ENCODE results near the gene CYP17A1.
"Not testable (repeated sequence)": the region's sequence is repeated elsewhere in the genome, so short reads cannot be mapped to it uniquely, and the experiment has no call there.

Gene CYP17A1

DNA sequence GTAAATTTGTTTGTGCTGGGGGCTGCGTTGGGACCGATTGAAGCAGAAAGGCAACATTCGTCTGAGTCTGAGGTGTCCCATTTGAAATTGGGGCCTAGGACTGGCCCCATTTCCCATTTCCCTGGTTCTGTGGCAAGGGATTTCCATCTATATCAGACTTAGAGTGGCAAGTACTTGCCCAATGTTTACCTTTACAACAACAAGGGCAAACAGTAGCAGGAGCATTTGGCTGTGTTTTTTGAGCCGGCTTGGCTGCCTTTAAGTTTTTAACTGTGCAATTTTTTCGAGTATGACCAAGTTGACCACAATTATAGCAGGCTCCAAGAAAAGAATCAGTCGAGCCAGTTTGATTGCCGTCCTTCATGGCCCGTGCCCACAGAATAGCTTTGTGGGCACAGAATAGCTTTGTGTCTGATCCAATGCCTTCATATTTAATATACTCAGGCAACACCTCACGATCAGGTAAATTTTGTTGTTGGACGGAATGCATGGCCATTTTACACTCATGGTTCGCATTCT lies 4.7 kb upstream of the CYP17A1 start:
- DNase-seq, result no peak
- in situ Hi-C loops (cut with MboI; ENCODE audit: low pct_unique_long_range_greater_than_20kb, low sequenced_read_pairs), result no loop called here

DNA sequence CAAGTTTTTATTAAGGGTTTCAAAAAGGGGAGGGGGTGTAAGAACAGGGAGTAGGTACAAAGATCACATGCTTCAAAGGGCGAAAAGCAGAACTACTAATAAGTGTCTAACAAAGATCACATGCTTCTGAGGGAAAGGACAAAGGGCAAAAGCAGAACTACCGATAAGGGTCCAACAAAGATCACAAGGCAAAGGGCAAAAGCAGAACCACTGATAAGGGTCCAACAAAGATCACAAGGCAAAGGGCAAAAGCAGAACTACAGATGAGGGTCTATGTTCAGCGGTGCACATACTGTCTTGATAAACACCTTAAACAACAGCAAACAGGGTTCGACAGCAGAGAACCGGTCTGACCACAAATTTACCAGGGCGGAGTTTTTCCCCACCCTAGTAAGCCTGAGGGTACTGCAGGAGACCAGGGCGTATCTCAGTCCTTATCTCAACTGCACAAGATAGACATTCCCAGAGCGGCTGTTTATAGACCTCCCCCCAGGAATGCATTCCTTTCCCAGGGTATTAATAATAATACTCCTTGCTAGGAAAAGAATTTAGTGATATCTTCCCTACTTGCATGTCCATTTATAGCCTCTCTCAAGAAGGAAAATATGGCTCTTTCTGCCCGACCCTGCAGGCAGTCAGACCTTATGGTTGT lies 1.2 kb upstream of the CYP17A1 start:
- DNase-seq, result peak; percentile 49
- in situ Hi-C loops (cut with MboI; ENCODE audit: low pct_unique_long_range_greater_than_20kb, low sequenced_read_pairs), result not testable (repeated sequence)

DNA sequence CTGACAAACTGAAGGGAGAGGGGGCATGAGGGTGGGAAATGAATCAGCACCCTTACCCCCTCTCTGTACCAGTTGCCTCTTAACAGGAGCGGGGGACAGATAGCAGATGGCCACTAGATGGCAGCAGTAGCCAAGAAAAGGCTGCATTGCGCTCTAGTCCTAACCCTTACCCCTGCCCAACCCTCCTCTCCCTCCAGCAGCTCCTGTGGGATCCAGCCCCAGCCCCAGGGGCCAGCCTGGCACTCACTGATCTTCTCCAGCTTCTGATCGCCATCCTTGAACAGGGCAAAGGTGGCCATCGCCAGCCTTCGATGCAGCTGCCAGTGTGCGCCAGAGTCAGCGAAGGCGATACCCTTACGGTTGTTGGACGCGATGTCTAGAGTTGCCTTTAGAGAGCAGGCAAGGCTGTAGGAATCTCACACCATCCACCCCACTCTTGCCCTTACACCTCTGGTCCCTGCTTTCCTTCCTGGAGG lies 2.2 kb downstream of the CYP17A1 start:
- DNase-seq, result peak; percentile 88
- in situ Hi-C loops (cut with MboI; ENCODE audit: low pct_unique_long_range_greater_than_20kb, low sequenced_read_pairs), result no loop called here

DNA sequence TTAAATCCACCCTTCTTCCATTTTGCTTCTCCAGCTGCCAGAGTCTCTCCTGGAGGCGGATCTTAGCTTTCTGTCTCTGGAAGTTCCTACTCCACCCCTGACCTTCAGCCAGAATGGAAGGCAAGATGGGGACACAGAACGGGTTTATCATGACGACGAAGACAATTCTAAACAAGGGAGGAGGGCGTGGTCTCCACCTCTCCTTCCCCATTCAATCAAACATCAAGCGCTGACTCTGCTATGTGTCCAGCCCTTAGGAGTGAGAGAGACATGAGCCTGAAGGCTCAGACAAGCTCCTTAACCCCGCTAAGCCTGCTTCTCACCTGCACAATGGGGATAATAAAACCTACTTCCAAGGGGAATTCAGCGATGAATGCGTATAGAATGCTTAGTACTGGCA lies 3.1 kb downstream of the CYP17A1 start:
- in situ Hi-C loops (cut with MboI; ENCODE audit: low pct_unique_long_range_greater_than_20kb, low sequenced_read_pairs), result no loop called here
- no peak for DNase-seq

DNA sequence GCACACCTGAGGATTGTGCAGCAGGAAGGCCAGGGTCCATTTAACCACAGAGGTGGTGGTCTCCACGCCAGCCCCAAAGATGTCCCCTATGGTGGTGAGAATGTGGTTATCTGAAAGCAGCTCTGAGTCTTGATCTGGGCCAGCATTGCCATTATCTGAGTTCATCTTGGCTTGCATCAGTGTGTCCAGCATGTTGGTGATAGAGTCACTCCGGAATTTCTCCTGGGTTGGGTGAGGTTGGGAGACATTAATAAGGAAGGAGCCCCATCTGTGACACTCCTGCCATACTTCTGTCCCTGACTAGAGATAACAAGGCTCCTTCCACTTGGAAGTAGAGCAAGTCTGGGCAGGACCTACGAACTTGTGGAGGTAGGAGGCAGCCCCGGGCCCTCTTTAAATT lies 4.2 kb downstream of the CYP17A1 start:
- in situ Hi-C loops (cut with MboI; ENCODE audit: low pct_unique_long_range_greater_than_20kb, low sequenced_read_pairs), result no loop called here
- DNase-seq, result no peak

DNA sequence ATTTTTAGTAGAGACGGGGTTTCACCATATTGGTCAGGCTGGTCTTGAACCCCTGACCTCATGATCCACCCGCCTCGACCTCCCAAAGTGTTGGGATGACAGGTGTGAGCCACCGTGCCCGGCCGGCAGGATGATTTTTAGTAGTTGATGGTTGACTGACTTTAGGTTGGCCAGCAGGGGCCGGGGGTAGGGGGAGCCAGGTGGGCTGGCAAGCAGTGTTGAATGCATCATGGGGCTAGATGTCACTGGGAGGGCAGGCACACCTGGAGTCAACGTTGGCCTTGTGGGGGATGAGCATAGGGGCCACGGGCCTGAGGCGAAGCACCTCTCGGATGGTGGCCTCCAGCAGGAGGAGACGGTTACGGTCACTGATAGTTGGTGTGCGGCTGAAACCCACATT lies 5.0 kb downstream of the CYP17A1 start:
- in situ Hi-C loops (cut with MboI; ENCODE audit: low pct_unique_long_range_greater_than_20kb, low sequenced_read_pairs), result no loop called here
- no peak for DNase-seq

DNA sequence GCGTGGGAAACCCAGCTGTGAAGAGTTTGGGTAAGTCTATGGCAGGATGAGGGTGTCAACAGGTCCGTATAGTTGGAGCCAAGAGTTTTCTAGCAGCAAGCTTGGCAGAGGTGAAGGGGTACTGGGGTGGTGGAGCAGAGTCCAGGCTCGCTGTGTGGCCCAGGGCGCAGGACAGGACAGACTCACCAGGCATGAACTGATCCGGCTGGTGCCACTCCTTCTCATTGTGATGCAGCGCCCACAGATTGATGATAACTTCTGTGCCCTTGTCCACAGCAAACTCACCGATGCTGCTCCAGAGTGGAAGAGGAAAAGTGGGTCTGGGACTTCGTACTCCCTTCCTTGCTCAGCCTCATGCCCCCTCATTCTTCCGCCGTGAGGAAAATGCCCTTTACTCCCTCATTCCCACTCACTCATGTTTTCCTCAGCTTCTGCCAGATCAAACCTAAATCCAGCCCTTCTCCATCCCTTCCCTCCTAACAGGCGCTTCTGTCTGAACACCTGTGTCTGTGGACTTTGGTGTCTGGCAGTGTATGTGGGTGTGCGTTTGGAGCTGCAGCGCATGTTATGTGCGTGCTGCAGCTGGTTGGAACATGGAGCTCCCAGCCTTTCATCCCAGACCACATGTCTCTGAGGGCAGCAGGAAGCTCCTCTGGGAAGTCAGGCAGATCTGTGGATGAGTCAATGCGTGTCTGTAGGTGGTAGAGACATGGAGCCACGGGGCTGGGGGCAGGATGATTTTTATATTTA lies 5.7 kb downstream of the CYP17A1 start:
- in situ Hi-C loops (cut with MboI; ENCODE audit: low pct_unique_long_range_greater_than_20kb, low sequenced_read_pairs), result no loop called here
- no peak for DNase-seq

DNA sequence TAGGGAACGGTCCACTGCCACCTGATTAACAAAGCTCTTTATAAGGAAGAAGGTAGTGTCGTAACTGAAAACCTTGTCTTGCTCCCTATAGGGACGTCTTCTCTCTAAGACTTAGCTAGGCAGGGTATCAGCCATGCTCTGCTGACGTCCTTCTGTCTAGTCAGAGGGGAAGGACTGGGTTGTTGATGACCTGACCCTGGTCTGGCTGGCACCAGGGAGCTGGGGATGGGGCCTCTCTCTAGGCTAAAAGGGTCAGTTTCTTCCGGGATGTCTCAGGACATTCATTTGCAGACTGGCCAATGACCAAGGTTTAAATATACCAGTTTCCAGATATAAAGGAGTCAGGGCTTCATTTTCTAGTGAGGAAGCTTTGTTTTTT lies 9.6 kb downstream of the CYP17A1 start:
- in situ Hi-C loops (cut with MboI; ENCODE audit: low pct_unique_long_range_greater_than_20kb, low sequenced_read_pairs), result no loop called here
- DNase-seq, result no peak

DNA sequence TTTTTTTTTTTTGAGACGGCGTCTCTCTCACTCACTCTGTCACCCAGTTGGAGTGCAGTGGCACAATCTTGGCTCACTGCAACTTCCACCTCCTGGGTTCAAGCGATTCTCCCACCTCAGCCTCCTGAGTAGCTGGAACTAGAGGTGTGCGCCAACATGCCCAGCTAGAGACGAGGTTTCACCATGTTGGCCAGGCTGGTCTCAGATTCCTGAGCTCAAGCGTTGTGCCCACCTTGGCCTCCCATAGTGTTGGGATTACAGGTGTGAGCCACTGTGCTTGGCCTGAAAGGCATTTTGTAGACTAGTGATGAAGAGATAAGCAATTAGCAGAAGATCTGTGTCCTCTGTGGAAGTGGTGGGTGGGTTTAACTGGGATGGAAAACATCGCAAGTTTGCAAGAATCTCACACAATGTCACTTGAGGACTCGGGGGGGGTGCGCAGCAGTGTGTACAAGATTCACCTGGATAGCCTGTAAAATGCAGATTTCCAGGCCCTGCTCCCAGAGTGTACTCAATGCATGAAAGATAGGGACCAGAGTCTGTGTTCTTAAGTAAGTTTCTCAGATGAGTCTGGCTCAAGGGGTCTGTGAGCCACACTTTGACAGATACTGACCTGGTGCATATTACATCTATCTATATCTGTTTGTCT lies 10.9 kb downstream of the CYP17A1 start:
- in situ Hi-C loops (cut with MboI; ENCODE audit: low pct_unique_long_range_greater_than_20kb, low sequenced_read_pairs), result no loop called here
- no peak for DNase-seq

DNA sequence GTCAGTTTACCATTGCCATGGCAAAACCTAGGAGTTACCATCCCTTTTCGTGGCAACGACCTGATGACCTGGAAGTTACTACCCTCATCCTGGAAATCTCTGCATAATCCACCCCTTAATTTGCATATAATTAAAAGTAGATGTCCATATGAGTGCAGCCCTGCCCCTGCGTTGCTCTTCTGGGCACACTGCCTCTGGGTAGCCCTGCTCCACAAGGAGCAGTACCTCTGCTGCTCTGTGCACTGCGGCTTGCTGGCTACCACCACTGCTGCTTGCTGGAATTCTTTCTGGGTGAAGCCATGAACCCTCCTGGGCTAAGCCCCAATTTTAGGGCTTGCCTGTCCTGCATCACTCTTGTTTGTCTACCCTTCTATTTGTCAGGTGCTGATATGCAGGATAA lies 12.5 kb downstream of the CYP17A1 start:
- in situ Hi-C loops (cut with MboI; ENCODE audit: low pct_unique_long_range_greater_than_20kb, low sequenced_read_pairs), result no loop called here
- no peak for DNase-seq

DNA sequence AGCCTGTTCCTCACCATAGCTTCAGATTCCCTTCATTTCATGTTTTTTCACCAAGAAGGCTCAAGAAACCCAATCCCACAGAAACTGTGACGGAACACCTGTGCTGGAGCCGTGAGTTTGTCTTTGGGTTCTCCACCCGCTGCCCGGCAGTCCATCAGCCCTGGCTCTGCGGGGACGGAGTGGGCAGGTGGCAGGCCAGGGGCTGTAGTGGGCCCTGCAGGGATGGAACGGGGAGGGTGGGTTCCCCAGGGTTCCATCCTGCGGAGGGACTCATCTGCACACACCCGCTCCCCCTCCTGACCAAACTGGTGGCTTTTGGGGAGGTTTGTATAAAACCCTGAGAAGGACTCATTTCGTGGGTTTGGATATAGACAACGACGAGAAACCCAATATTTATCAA lies 15.0 kb downstream of the CYP17A1 start:
- in situ Hi-C loops (cut with MboI; ENCODE audit: low pct_unique_long_range_greater_than_20kb, low sequenced_read_pairs), result no loop called here
- DNase-seq, result no peak

DNA sequence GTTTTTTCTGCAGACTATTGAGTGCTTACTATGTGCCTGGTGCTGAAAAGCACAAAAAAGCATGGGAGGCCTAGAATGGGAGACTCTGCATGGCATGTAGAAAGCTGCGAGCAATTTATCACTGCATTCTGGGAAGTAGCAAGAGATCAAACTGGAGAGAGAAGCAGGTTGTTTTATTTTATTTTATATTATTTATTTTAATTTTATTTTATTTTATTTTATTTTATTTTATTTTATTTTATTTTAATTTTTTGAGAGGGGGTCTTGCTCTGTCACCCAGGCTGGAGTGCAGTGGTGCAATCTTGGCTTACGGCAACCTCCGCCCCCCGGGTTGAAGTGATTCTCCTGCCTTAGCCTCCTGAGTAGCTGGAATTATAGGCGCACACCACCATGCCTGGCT lies 17.2 kb downstream of the CYP17A1 start:
- DNase-seq; in situ Hi-C loops (cut with MboI; ENCODE audit: low pct_unique_long_range_greater_than_20kb, low sequenced_read_pairs): not testable (repeated sequence)

DNA sequence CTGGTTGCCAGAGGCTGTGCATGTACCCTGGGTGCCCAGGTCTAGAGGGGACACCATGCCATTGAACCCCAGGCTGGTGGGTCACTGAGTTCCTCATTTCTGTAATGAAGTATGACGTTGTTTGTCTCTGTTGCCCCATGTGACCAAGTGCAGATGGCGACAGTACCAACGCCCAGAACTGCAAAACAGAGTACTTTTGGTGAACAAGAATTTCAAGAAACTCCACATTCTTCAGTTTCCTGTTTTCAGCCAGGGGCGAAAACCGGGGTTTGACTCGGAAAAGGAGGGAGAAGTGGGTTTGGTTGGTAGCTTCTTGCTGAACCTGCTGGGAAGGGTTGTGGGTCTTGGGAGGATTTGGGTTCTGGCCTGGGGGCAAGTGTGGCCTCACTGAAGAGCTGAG lies 18.2 kb downstream of the CYP17A1 start:
- in situ Hi-C loops (cut with MboI; ENCODE audit: low pct_unique_long_range_greater_than_20kb, low sequenced_read_pairs), result no loop called here
- DNase-seq, result peak; percentile 59

DNA sequence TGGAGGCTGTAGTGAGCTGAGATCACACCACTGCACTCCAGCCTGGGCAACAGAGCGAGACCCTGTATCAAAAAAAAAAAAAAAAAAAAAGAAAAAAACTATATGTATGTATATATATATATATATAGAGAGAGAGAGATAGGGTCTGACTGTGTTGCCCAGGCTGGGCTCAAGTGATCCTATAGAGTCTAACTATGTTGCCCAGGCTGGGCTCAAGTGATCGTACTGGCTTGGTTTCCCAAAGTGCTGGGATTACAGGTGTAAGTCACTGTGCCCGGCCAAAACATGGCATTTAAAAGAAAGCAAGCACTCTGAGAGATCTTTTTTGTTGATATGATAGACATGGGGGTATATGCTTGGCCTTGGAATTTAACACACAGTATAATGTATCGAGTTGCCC lies 20.0 kb downstream of the CYP17A1 start:
- in situ Hi-C loops (cut with MboI; ENCODE audit: low pct_unique_long_range_greater_than_20kb, low sequenced_read_pairs), result no loop called here
- DNase-seq, result no peak

DNA sequence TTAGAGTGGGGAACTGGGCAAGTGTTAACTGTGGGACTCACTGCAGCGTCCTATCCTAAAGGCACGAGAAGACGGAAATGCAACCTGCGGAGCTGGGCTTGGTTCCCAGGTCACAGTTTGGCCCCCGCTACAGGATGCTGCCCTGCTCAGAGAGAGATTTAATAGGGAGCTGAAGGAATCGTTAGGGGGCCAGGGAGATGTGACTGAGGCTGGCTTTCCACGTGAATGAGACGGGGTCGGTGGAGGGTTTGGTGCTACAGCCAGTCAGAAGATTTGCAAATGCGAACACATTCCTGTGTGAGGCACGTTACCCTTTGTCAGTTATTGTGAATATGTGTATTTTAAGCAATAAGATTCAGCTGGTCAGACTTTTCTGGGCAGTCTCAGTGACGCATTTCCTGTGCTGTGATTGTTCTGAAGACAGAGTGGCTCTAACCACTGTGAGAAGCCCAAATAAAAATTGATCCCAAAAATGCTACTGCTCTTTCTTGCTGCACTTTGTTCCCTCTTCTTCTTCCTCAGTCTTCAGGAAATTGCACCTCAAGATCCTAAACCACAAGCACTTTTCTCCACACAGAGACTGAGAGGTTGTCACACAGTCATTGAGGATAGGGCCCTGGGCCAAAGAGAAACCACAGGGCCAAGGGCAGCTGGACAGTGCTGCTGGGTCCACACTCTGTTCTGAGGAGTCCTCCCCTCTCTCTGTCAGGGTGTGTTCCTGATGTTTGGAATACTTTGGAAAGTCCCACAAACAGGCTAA lies 21.2 kb downstream of the CYP17A1 start:
- in situ Hi-C loops (cut with MboI; ENCODE audit: low pct_unique_long_range_greater_than_20kb, low sequenced_read_pairs), result no loop called here
- peak; percentile 49 for DNase-seq

DNA sequence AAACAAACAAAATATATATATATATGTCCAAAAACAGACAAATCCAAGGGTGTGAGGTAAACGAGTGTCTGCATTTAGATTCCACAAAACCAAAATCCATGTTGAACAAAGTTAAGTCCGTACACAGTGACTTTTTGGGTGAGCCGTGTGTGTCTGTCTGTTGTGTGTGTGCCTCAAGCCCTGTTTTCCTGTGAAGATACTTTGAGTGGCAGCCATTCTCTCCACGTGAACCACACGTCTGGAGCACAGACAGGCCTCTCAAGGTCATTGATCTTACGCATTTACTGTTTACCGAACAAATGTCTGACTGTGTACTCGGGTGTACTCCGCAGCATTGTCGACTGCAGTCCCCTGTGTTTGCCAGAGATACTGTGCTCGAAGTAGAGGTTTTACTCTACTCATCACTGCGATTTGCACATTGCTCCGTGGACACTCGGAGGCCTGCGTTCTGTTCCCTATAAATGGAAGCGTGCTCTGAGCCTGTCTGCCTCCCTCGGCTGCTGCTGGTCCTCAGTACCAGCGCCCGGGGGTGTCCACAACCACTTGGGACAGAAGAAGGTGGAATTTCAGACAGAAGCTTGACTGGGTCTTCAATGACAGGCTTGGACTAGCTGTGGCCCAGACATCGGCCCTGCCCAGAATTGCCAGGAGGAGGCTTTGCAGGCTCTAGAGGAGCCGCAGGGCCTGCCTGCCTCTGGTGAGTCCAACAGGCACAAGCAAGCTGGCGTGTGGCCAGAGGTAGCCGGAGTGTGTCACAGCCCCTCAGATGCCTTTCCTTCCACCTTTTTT lies 22.1 kb downstream of the CYP17A1 start:
- in situ Hi-C loops (cut with MboI; ENCODE audit: low pct_unique_long_range_greater_than_20kb, low sequenced_read_pairs), result no loop called here
- DNase-seq, result no peak

DNA sequence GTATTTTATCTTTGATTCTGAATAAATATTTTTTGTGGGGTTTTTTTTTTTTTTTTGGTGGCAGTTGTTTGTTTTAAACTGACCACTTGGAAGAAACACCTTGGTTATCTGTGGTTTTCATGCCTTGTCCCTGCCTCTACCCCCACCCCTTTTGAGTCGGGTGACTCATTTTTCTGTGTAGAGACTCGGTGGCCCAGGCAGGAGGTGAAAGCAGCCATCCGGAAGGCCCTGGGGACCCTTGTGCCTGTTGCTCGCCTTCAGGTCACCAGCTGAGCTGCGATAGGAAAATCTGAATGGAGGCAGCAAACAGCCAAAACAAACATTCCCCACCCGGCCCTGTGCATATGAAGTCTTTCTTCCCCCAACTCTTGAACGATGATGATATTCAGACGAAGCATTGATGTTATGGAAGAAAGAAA lies 22.8 kb downstream of the CYP17A1 start:
- DNase-seq, result peak; percentile 39
- in situ Hi-C loops (cut with MboI; ENCODE audit: low pct_unique_long_range_greater_than_20kb, low sequenced_read_pairs), result no loop called here

DNA sequence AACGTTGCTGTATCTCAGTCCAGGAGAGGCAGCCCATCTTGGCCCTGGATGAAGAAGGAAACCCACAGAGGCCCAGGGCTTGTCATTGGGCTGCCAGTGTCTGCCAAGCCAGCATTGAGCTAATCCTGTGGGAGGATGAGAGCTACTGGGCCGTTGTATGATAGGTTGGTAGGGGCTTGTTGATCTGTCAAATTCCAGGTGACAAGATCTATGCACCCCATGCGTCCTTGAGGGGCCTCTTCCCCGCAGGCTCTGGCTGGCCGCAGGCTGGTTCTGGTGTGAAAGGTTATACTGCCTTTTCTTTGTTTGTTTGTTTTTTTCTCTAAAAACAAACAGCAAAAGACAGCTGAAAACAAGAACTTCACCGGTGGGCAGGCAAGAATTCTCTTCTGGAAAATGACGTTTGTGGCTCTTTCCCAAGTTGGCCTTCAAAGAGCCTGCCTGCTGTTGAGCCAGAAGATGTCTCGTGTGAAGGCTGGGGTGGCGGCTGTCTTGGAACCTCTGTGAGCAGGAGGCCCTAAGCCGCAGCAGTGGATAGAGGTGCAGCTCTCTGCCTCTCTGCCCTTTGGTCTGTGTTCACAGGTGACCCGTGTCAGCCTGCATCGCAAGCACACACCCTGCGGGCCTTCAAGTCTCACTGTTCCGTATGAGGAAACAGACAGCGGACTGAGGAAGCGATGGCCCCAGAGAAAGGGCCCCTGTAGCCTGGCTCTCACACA lies 23.3 kb downstream of the CYP17A1 start:
- in situ Hi-C loops (cut with MboI; ENCODE audit: low pct_unique_long_range_greater_than_20kb, low sequenced_read_pairs), result no loop called here
- no peak for DNase-seq

Measured in KBM-7 (cell line).